BE2C (cell line): ENCODE measurements around the gene CSE1L.
"Not testable (repeated sequence)": the region's sequence is repeated elsewhere in the genome, so short reads cannot be mapped to it uniquely, and the experiment has no call there.

Source experiments
- DNase-seq: peaks from one replicate; pipeline ENCODE4 v3.0.0-alpha.2; 2020
- H3K27me3 ChIP-seq: fragments of 250-450 bp; sonication (Bioruptor Pico); 2 replicates; pipeline ENCODE4 v1.5.1; 2020; ENCODE audit warnings: mild to moderate bottlenecking
- H3K36me3 ChIP-seq: fragments of 250-450 bp; sonication (Bioruptor Pico); 2 replicates; pipeline ENCODE4 v1.5.1; 2020; ENCODE audit warnings: mild to moderate bottlenecking
- H3K4me1 ChIP-seq: fragments of 250-450 bp; sonication (Bioruptor Pico); 2 replicates; pipeline ENCODE4 v1.5.1; 2020
- H3K4me3 ChIP-seq: 2 replicates; pipeline ENCODE4 v1.5.1; 2011; ENCODE audit warnings: low read depth, low read length
- H3K9me3 ChIP-seq: fragments of 250-450 bp; sonication (Bioruptor Pico); 2 replicates; pipeline ENCODE4 v1.5.1; 2020
- CTCF ChIP-seq: IDR thresholded peaks from 2 replicates; pipeline ENCODE4 v1.5.1; 2012; ENCODE audit warnings: mild to moderate bottlenecking, low read depth, low read length

CSE1L gene

GRCh38 chr20:49024220-49024619, 21.9 kb upstream of the CSE1L start:
- no peaks in the 10 kb centered on the region for H3K9me3 ChIP-seq
- no peaks in the 10 kb centered on the region for H3K4me1 ChIP-seq
- H3K36me3 ChIP-seq = peaks cover 47% of the 10 kb centered on the region
- H3K4me3 ChIP-seq = no peak overlapping the region
- no peak for DNase-seq
- no peaks in the 10 kb centered on the region for H3K27me3 ChIP-seq
- TF ChIP-seq CTCF = no peak

GRCh38 chr20:49028177-49028576, 17.9 kb upstream of the CSE1L start:
- peaks cover 55% of the 10 kb centered on the region for H3K36me3 ChIP-seq
- not testable (repeated sequence) for H3K4me1 ChIP-seq, DNase-seq, H3K27me3 ChIP-seq, H3K4me3 ChIP-seq, H3K9me3 ChIP-seq

DNA sequence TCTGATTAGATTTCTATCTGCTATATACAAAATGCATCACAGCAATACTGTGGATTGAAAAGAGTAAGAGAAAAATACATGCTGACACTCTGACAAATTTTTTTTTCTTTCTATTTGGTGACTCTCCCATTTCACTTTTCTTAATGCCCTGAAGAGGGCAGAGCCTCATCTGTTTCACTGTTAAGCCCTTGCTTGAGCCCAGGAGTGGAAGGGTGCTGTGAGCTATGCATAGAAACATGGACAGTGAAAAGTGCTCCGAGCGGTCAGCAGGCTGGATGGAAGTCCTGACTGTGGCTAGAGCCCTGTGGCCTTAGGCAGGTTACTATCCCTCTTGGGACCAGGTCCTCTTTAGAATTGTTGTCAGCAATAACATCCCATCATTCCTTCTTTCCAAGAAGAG, 17.4 kb upstream of the CSE1L start:
- TF ChIP-seq CTCF = peak; percentile 66
- no peaks in the 10 kb centered on the region for H3K4me1 ChIP-seq
- H3K4me3 ChIP-seq = no peak overlapping the region
- peak; percentile 17 for DNase-seq
- H3K9me3 ChIP-seq = no peaks in the 10 kb centered on the region
- H3K36me3 ChIP-seq = peaks cover 58% of the 10 kb centered on the region
- H3K27me3 ChIP-seq = no peaks in the 10 kb centered on the region

- H3K9me3 ChIP-seq = no peaks in the 10 kb centered on the region
- no peak for TF ChIP-seq CTCF
- no peak for DNase-seq
- peaks cover 55% of the 10 kb centered on the region for H3K36me3 ChIP-seq
- no peaks in the 10 kb centered on the region for H3K27me3 ChIP-seq
- no peak overlapping the region for H3K4me3 ChIP-seq
- H3K4me1 ChIP-seq = no peaks in the 10 kb centered on the region
Observed at GRCh38 chr20:49029203-49029602, 16.9 kb upstream of the CSE1L start.

GRCh38 chr20:49030954-49031619, 15.0 kb upstream of the CSE1L start:
- H3K27me3 ChIP-seq = no peaks in the 10 kb centered on the region
- H3K4me1 ChIP-seq = no peaks in the 10 kb centered on the region
- H3K4me3 ChIP-seq = no peak overlapping the region
- TF ChIP-seq CTCF = no peak
- H3K36me3 ChIP-seq = peaks cover 51% of the 10 kb centered on the region
- DNase-seq = no peak
- no peaks in the 10 kb centered on the region for H3K9me3 ChIP-seq

- Histone ChIP-seq H3K27me3 (no peaks in the 10 kb centered on the region), H3K4me3 (no peak overlapping the region), H3K36me3 (peaks cover 47% of the 10 kb centered on the region), H3K9me3 (no peaks in the 10 kb centered on the region), H3K4me1 (no peaks in the 10 kb centered on the region)
- no peak for DNase-seq
- no peak for TF ChIP-seq CTCF
Observed at GRCh38 chr20:49032455-49032854, 13.7 kb upstream of the CSE1L start.
